ENCODE data around the gene MINDY4. TPM values are rescaled to one million over a fixed set of nuclear protein-coding genes. Genes with fewer than 3 reads are reported as not detected.

The MINDY4 gene
- total and polyA plus RNA-seq, 2 of the 4 experiments (the other 2 are of a cell fraction) = 1.8 to 3.6 TPM

DNA sequence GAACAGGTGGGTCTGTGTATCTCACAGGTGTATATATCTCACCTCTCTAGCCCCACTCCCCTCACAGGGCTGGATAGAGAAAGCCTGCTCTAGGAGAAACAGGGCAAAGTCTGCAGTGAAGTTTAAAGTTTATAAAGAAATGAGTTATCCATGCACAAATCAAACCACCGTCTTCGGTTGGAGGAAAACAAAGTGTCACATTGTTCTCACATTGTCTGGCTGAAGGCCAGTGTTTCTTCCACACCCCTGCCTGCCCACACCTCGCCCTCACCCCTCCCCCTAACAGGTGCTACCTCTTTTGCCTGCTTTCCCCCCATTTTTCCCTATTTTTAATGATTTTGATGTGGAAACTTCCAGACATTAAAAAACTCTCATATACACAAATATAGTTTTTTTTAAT, 166.2 kb downstream of the MINDY4 start:
- in situ Hi-C loops (cut with MboI; ENCODE audit: low sequenced_read_pairs) (no loop called here), dilution Hi-C loops (cut with HindIII; ENCODE audit: low sequenced_read_pairs, unreplicated experiment) (no loop called here), intact Hi-C loops (cut with micrococcal nuclease) (no loop called here)
- DNase-seq (no peak), ATAC-seq (ENCODE audit: low read depth) (no peak)
- no peak overlapping the region for H4K5ac ChIP-seq (ENCODE audit: low read depth, low read length)
- H3K9me3 ChIP-seq (ENCODE audit: control insufficient read depth, insufficient read depth, low read length) = no peaks in the 10 kb centered on the region
- no peak overlapping the region for H4K8ac ChIP-seq (ENCODE audit: low read depth in 2 of 2, low read length in 2 of 2)
- no peak overlapping the region for H3K23ac ChIP-seq (ENCODE audit: low read depth, low read length)
- no peak overlapping the region for H3K4ac ChIP-seq (ENCODE audit: low read depth, low read length)
- CTCF ChIA-PET = interaction anchor here (1.9 kb wide), 1 partner anchor 18 kb away, joined by 9 read pairs; no protein-coding TSS in a partner anchor
- H3K14ac ChIP-seq (replicated peaks; ENCODE audit: low read depth, low read length) = no peak overlapping the region
- no peak overlapping the region for H3K4me3 ChIP-seq (ENCODE audit: insufficient read depth, low read depth, low read length)
- no peaks in the 10 kb centered on the region for H3K4me1 ChIP-seq (ENCODE audit: control insufficient read depth, insufficient read depth, low read length)
- no peaks in the 10 kb centered on the region for H3K36me3 ChIP-seq (ENCODE audit: control insufficient read depth, insufficient read depth, low read length)
- H3K27ac ChIP-seq (ENCODE audit: insufficient read depth, low read length) = no peak overlapping the region
- H2BK20ac ChIP-seq (ENCODE audit: low read depth, low read length) = no peak overlapping the region
- H2BK15ac ChIP-seq (ENCODE audit: low read depth, low read length) = no peak overlapping the region
- H3K4me2 ChIP-seq (ENCODE audit: low read depth, low read length) = no peak overlapping the region
- H2BK120ac ChIP-seq (ENCODE audit: low read depth, low read length) = no peak overlapping the region
- no peak overlapping the region for H4K91ac ChIP-seq (ENCODE audit: insufficient read depth, low read depth, low read length)
- H2AK9ac ChIP-seq (replicated peaks; ENCODE audit: low read depth, low read length, poor library complexity) = no peak overlapping the region
- POLR2A ChIA-PET (ENCODE audit: unreplicated experiment) = no interaction called here
- no peak for TF ChIP-seq CHD1 (IDR thresholded peaks at IDR 0.05; ENCODE audit: low read depth, low read length)
- no peak for TF ChIP-seq BHLHE40 (IDR thresholded peaks at IDR 0.05; ENCODE audit: low read depth, low read length)
- no peak for TF ChIP-seq CEBPB (IDR thresholded peaks at IDR 0.05; ENCODE audit: low read depth, low read length)
- no peak for TF ChIP-seq RAD21 (IDR thresholded peaks at IDR 0.05; ENCODE audit: low read length)
- no peak for TF ChIP-seq NFE2L2 (IDR thresholded peaks at IDR 0.05; ENCODE audit: low read depth, low read length)
- TF ChIP-seq CTCF (conservative IDR thresholded peaks at IDR 0.05; ENCODE audit: low read depth, low read length) = no peak
- no peak for TF ChIP-seq RCOR1 (IDR thresholded peaks at IDR 0.05; ENCODE audit: insufficient replicate concordance, low read length)
- TF ChIP-seq MAZ (IDR thresholded peaks at IDR 0.05; ENCODE audit: borderline replicate concordance, low read depth, low read length) = no peak
- TF ChIP-seq POLR2A (IDR thresholded peaks at IDR 0.05; ENCODE audit: low read depth, low read length) = no peak
- TF ChIP-seq SMC3 (IDR thresholded peaks at IDR 0.05; ENCODE audit: low read depth, low read length) = no peak
- TF ChIP-seq MAFK (IDR thresholded peaks at IDR 0.05; ENCODE audit: low read depth, low read length) = no peak
- no peak for TF ChIP-seq RFX5 (IDR thresholded peaks at IDR 0.05; ENCODE audit: low read depth, low read length)
- no peak for TF ChIP-seq FOS (IDR thresholded peaks at IDR 0.05; ENCODE audit: low read depth, low read length)
- TF ChIP-seq USF2 (IDR thresholded peaks at IDR 0.05; ENCODE audit: low read depth, low read length) = no peak
- no peak for TF ChIP-seq MXI1 (IDR thresholded peaks at IDR 0.05; ENCODE audit: borderline replicate concordance, low read depth, low read length)
- TF ChIP-seq, protein P1, sequence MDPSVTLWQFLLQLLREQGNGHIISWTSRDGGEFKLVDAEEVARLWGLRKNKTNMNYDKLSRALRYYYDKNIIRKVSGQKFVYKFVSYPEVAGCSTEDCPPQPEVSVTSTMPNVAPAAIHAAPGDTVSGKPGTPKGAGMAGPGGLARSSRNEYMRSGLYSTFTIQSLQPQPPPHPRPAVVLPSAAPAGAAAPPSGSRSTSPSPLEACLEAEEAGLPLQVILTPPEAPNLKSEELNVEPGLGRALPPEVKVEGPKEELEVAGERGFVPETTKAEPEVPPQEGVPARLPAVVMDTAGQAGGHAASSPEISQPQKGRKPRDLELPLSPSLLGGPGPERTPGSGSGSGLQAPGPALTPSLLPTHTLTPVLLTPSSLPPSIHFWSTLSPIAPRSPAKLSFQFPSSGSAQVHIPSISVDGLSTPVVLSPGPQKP (IDR thresholded peaks at IDR 0.05; ENCODE audit: borderline replicate concordance, low read depth, low read length) = no peak
- H3K18ac ChIP-seq (ENCODE audit: low read depth, low read length) = no peak overlapping the region
- H2AK5ac ChIP-seq (ENCODE audit: low read depth, low read length) = no peak overlapping the region
- H3K79me1 ChIP-seq (ENCODE audit: low read depth in 1 of 2, low read length in 2 of 2) = no peaks in the 10 kb centered on the region
- no peak overlapping the region for H3K9ac ChIP-seq (ENCODE audit: low read depth, low read length)
- no peaks in the 10 kb centered on the region for H3K9me1 ChIP-seq (ENCODE audit: insufficient read depth, low read length)
- BruUV-seq (replicated peaks) = no TSS peak
- H3K56ac ChIP-seq (ENCODE audit: extremely low read depth, insufficient read depth, low read length) = no peak overlapping the region
- H2BK5ac ChIP-seq (ENCODE audit: low read depth, low read length, poor library complexity, severe bottlenecking) = no peak overlapping the region
- no peaks in the 10 kb centered on the region for H4K20me1 ChIP-seq (ENCODE audit: insufficient read depth, low read length)
- peaks cover 26% of the 10 kb centered on the region for H3K27me3 ChIP-seq (ENCODE audit: control insufficient read depth, insufficient read depth, low read length)
- H2AFZ ChIP-seq (replicated peaks; ENCODE audit: low read length, poor library complexity) = no peak overlapping the region
- no CpG with 5 or more reads among the region's 3 CpGs for WGBS, 2 experiments (ENCODE audit: extremely low coverage in 2 of 2, insufficient read length in 1 of 2)

All from IMR-90 (cell line).